Suprapubic skin (tissue), 4 donors: ENCODE results near the gene RAP1B. TPM values are rescaled to one million over a fixed set of nuclear protein-coding genes. Genes with fewer than 3 reads are reported as not detected.

ENCODE experiments used
- DNase-seq, 2 donors: peaks; one replicate each; pipeline ENCODE4 v3.0.0-alpha.2; 2019; ENCODE audit warnings: low spot score in 2 of 2
- H3K27ac ChIP-seq: fragments of 200-600 bp; sonication (generic); one replicate; pipeline ENCODE4 v1.5.1; 2019
- H3K27me3 ChIP-seq: fragments of 200-600 bp; sonication (generic); one replicate; pipeline ENCODE4 v1.5.1; 2019
- H3K36me3 ChIP-seq: fragments of 200-600 bp; sonication (generic); one replicate; pipeline ENCODE4 v1.5.1; 2019
- H3K4me1 ChIP-seq: fragments of 200-600 bp; sonication (generic); one replicate; pipeline ENCODE4 v1.5.1; 2019
- H3K4me3 ChIP-seq: fragments of 200-600 bp; sonication (generic); one replicate; pipeline ENCODE4 v1.5.1; 2019; ENCODE audit warnings: mild to moderate bottlenecking
- H3K9me3 ChIP-seq: fragments of 200-600 bp; sonication (generic); one replicate; pipeline ENCODE4 v1.5.1; 2019
- EP300 ChIP-seq: sonication (generic); formaldehyde crosslinking; IDR thresholded peaks from one replicate; pipeline ENCODE4 v1.6.1; 2017; ENCODE audit warnings: antibody characterized with exemption
- POLR2A ChIP-seq, 2 donors: fragments of 450-650 bp; IDR thresholded peaks; one replicate each; pipeline ENCODE4 v1.6.1; 2017; ENCODE audit warnings: antibody characterized with exemption in 2 of 2, mild to moderate bottlenecking in 2 of 2, moderate library complexity in 2 of 2
- POLR2AphosphoS5 ChIP-seq, 3 donors: sonication (generic); formaldehyde crosslinking; IDR thresholded peaks; one replicate each; pipeline ENCODE4 v1.6.1; 2017; ENCODE audit warnings: antibody characterized with exemption in 3 of 3
- WGBS: methylation state at CpG from one replicate; pipeline ENCODE4 v1.1.5; 2018; 5-methylcytosine and 5-hydroxymethylcytosine counted together
- total RNA-seq, 4 donors: library from RNA; depleted of rRNA; stranded (reverse); fragments of >200 nt; gene quantifications; one replicate each; pipeline ENCODE4 v1.1.0, GENCODE V29; 2016
- TF ChIP-seq, protein P1 (sequence below), 2 donors: fragments of 200-600 bp in 1 of 2; fragments of 450-650 bp in 1 of 2; sonication (generic) in 1 of 2; IDR thresholded peaks; one replicate each; pipeline ENCODE4 v1.5.1; 2016 to 2019; ENCODE audit warnings: antibody characterized with exemption in 2 of 2, mild to moderate bottlenecking in 1 of 2, moderate library complexity in 1 of 2

The RAP1B gene
- total RNA-seq, 4 donors from 2014 or later = 95.2 to 154 (median 115) TPM

DNA sequence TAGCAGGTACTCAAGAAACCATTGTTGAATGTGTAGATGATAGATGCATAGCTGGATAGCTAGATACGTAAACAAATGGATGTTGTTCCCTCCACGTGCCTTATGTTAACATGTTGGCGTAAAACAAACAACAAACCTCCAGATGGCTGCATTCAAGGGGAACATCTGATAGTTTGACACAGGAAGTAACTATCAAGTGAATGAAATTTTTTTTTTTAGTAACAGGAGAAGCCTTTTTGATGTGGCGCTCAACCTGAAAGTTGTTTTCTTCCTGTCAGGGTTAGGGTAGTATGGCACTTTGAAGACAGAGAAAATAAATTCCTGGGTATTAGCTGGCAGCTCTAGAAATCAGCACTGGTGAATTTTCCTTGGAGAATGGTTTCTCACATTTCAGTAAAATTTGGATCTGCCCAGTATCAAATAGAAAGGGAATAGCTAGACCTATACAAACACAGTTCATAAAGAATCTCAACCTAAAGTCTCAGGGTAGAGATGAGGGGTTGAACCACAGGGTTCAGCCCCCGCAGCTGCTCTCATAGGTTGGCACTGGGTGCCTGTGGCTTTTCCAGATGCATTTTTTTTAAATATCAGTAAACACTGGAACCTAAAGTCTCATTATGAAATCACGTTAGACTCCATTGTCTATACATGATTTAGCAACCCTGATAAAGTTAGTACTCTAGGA lies 18.8 kb upstream of the RAP1B start:
- no peaks in the 10 kb centered on the region for H3K4me1 ChIP-seq
- DNase-seq = no peak
- 75% methylated on average over 6 of the region's 6 CpGs for WGBS
- no peak overlapping the region for H3K27ac ChIP-seq
- TF ChIP-seq POLR2A (IDR thresholded peaks at IDR 0.05) (no peak), POLR2AphosphoS5 (IDR thresholded peaks at IDR 0.05) (no peak), EP300 (no peak)
- TF ChIP-seq, protein P1, sequence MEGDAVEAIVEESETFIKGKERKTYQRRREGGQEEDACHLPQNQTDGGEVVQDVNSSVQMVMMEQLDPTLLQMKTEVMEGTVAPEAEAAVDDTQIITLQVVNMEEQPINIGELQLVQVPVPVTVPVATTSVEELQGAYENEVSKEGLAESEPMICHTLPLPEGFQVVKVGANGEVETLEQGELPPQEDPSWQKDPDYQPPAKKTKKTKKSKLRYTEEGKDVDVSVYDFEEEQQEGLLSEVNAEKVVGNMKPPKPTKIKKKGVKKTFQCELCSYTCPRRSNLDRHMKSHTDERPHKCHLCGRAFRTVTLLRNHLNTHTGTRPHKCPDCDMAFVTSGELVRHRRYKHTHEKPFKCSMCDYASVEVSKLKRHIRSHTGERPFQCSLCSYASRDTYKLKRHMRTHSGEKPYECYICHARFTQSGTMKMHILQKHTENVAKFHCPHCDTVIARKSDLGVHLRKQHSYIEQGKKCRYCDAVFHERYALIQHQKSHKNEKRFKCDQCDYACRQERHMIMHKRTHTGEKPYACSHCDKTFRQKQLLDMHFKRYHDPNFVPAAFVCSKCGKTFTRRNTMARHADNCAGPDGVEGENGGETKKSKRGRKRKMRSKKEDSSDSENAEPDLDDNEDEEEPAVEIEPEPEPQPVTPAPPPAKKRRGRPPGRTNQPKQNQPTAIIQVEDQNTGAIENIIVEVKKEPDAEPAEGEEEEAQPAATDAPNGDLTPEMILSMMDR (IDR thresholded peaks at IDR 0.05) = no peak
- no peak overlapping the region for H3K4me3 ChIP-seq
- H3K36me3 ChIP-seq = no peaks in the 10 kb centered on the region
- peaks cover 11% of the 10 kb centered on the region for H3K9me3 ChIP-seq
- no peaks in the 10 kb centered on the region for H3K27me3 ChIP-seq

DNA sequence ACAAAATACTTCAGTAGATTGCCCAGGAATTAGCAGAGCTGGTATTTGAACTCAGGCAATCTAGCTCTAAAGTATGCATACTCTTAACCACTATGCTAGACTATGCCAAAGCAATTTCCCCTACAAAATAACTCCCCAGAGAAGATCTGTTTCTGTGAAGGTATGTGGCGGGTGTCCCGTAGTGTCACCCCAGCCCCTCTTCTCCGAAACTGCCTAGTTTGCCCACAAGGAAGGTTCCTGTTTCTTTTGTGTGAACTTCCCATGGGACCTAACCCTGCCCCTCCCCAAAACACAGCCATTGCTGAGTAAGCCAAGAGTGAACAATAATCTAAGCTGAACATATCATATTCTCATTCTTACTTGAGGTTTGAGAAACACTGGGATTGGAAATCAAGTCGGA lies 15.5 kb upstream of the RAP1B start:
- no peak overlapping the region for H3K4me3 ChIP-seq
- WGBS = 94% methylated on average over 4 of the region's 4 CpGs
- H3K27ac ChIP-seq = no peak overlapping the region
- no peaks in the 10 kb centered on the region for H3K4me1 ChIP-seq
- no peak for DNase-seq
- peaks cover under 1% of the 10 kb centered on the region for H3K9me3 ChIP-seq
- no peaks in the 10 kb centered on the region for H3K27me3 ChIP-seq
- H3K36me3 ChIP-seq = no peaks in the 10 kb centered on the region
- TF ChIP-seq POLR2A (IDR thresholded peaks at IDR 0.05) (no peak), POLR2AphosphoS5 (IDR thresholded peaks at IDR 0.05) (no peak), EP300 (no peak)
- TF ChIP-seq, protein P1 (IDR thresholded peaks at IDR 0.05) = no peak

DNA sequence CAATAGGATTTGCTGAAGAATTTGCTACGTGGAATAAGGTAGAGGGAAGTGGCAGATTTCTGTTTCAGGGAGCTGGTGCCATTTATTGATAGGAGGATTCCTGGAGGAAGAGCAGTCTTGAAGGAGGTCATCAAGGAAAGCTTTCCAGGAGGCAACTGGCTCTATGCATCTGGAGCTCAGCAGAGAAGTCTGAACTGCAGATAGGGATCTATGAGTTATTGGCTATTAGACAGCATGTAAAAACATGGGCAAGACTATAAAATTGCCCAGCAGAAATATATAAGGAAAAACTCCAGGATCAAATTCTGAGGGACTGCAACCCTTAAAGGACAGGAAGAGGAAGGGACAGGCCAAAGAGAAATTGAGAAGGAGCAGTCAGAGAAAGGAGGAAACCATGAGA lies 8.9 kb upstream of the RAP1B start:
- WGBS = 59% methylated on average over 1 of the region's 1 CpG
- no peaks in the 10 kb centered on the region for H3K36me3 ChIP-seq
- TF ChIP-seq, protein P1 (IDR thresholded peaks at IDR 0.05) = no peak
- TF ChIP-seq EP300 = no peak
- TF ChIP-seq POLR2AphosphoS5 (IDR thresholded peaks at IDR 0.05) = no peak
- TF ChIP-seq POLR2A (IDR thresholded peaks at IDR 0.05) = no peak
- H3K9me3 ChIP-seq = no peaks in the 10 kb centered on the region
- H3K4me3 ChIP-seq = no peak overlapping the region
- no peak for DNase-seq
- no peak overlapping the region for H3K27ac ChIP-seq
- H3K27me3 ChIP-seq = no peaks in the 10 kb centered on the region
- no peaks in the 10 kb centered on the region for H3K4me1 ChIP-seq

DNA sequence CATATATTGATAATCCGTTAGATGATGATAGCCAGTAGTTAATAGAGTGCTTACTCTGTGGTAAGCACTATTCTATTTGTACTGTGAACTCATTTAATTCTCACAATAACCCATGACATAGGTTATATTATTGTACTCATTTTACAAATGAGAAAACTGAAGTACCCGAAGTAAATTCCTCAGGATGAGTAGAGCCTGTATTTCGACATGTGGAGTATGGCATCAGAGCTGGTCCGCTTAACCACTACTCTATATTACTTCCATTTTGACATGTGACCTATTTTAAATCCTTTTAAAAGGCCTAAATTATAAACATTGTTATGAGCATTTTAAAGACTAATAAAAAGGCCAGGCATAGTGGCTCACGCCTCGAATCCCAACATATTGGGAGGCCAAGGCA lies 8.0 kb upstream of the RAP1B start:
- no peaks in the 10 kb centered on the region for H3K36me3 ChIP-seq
- no peak for DNase-seq
- H3K4me1 ChIP-seq = no peaks in the 10 kb centered on the region
- WGBS = 94% methylated on average over 6 of the region's 6 CpGs
- H3K9me3 ChIP-seq = no peaks in the 10 kb centered on the region
- no peaks in the 10 kb centered on the region for H3K27me3 ChIP-seq
- H3K27ac ChIP-seq = no peak overlapping the region
- no peak overlapping the region for H3K4me3 ChIP-seq
- TF ChIP-seq POLR2A (IDR thresholded peaks at IDR 0.05) (no peak), EP300 (no peak), POLR2AphosphoS5 (IDR thresholded peaks at IDR 0.05) (no peak)
- TF ChIP-seq, protein P1 (IDR thresholded peaks at IDR 0.05) = no peak

DNA sequence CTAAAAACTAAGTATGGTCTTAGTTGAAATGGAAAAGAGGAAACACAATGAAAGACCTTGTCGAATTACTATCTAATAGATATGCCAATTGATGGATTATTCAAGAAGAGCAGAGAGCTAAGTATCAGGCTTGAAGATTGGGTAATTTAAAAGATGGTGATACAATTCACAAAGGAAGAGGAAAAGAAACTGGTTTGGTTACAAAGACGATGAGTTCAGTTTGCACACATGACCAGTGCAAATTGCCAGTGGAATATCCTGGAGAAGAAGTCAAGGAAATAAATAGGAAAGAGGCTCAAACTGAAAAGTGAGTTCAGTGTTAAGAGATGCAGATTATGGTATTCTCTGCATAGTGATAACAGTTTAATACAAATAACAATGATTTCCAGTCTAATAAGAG lies 2.5 kb upstream of the RAP1B start:
- TF ChIP-seq POLR2A (IDR thresholded peaks at IDR 0.05) (no peak), EP300 (no peak), POLR2AphosphoS5 (IDR thresholded peaks at IDR 0.05) (no peak)
- TF ChIP-seq, protein P1 (IDR thresholded peaks at IDR 0.05) = no peak
- DNase-seq = no peak
- WGBS = 57% methylated on average over 2 of the region's 2 CpGs
- H3K27ac ChIP-seq = no peak overlapping the region
- H3K9me3 ChIP-seq = no peaks in the 10 kb centered on the region
- H3K4me1 ChIP-seq = peaks cover 17% of the 10 kb centered on the region
- H3K4me3 ChIP-seq = no peak overlapping the region
- no peaks in the 10 kb centered on the region for H3K27me3 ChIP-seq
- H3K36me3 ChIP-seq = no peaks in the 10 kb centered on the region
